ENCODE data around the gene NR4A1. TPM values are rescaled to one million over a fixed set of nuclear protein-coding genes. Genes with fewer than 3 reads are reported as not detected.

Gene NR4A1
- polyA plus RNA-seq, 1 of the 3 experiments (the other 2 are of a cell fraction) = 120 TPM

DNA sequence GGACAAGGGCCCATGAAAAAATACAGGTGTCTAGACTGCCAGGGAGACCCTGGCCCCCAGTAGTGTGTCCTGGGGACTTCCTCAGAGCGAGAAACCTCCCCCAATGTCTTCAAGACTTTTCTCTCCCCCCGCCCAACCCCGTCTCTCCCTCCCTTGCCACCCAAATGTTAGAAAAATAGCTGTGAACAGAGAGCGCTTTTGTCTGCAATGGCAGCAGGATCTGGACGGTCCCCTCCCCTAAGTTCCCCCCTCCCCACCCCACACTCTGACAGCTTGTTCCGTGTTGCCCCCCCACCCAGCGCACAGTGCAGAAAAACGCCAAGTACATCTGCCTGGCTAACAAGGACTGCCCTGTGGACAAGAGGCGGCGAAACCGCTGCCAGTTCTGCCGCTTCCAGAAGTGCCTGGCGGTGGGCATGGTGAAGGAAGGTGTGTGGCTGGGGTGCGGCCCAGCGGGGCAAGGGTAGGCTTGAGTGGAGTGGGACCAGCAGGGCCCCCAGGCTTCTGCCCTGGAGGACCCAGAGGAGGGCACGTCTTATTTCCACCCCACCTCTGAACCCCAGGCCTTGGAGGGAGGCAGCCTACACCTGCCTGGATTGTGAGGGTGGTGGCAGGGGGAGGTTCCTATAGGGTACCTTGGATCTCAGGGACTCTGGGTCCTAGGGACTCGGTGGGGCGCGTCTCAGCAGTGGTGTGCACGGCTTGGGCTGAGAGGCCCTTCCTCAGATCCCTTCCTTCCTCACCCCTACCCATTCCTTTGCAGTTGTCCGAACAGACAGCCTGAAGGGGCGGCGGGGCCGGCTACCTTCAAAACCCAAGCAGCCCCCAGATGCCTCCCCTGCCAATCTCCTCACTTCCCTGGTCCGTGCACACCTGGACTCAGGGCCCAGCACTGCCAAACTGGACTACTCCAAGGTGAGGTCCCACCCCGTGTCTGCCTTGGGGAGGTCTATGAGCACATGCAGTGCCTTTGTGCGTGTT, 4.8 kb downstream of the NR4A1 start:
- Histone ChIP-seq H3K4me3 (ENCODE audit: low read depth in 2 of 2, low read length in 1 of 2) (no peak overlapping the region), H2AFZ (ENCODE audit: low read depth) (no peak overlapping the region), H3K4me1 (ENCODE audit: control insufficient read depth in 1 of 2, insufficient read depth in 2 of 2, low read depth in 1 of 2, low read length in 1 of 2) (peaks cover 0 to 14% of the 10 kb centered on the region in 2 experiments; a peak in 1 of 4 replicates), H4K20me1 (ENCODE audit: insufficient read depth) (peaks cover 14% of the 10 kb centered on the region), H3K9ac (no peak overlapping the region), H3K27me3 (ENCODE audit: insufficient read depth) (no peaks in the 10 kb centered on the region), H3K9me2 (no peaks in the 10 kb centered on the region), H3K9me3 (no peaks in the 10 kb centered on the region), H3F3A (replicated peaks; ENCODE audit: insufficient read depth) (peaks cover 8% of the 10 kb centered on the region), H3K79me2 (ENCODE audit: insufficient read depth) (no peaks in the 10 kb centered on the region), H3K27ac (ENCODE audit: low read depth in 2 of 2, low read length in 1 of 2) (no peak overlapping the region), H3K36me3 (replicated peaks in 1 of 2; ENCODE audit: control insufficient read depth in 1 of 2, insufficient read depth in 2 of 2, low read length in 1 of 2) (peaks cover 0 to 4% of the 10 kb centered on the region in 2 experiments), H3K4me2 (no peak overlapping the region)
- TF ChIP-seq, protein P1, sequence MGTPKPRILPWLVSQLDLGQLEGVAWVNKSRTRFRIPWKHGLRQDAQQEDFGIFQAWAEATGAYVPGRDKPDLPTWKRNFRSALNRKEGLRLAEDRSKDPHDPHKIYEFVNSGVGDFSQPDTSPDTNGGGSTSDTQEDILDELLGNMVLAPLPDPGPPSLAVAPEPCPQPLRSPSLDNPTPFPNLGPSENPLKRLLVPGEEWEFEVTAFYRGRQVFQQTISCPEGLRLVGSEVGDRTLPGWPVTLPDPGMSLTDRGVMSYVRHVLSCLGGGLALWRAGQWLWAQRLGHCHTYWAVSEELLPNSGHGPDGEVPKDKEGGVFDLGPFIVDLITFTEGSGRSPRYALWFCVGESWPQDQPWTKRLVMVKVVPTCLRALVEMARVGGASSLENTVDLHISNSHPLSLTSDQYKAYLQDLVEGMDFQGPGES (IDR thresholded peaks at IDR 0.05; ENCODE audit: low read depth, low read length) = no peak
- TF ChIP-seq EZH2phosphoT487 (IDR thresholded peaks at IDR 0.05; ENCODE audit: borderline replicate concordance, low read depth) (no peak), CHD2 (IDR thresholded peaks at IDR 0.05; ENCODE audit: low read length, partially characterized antibody) (no peak), FOXJ3 (CRISPR knock-in tag; IDR thresholded peaks at IDR 0.05) (no peak), MXI1 (IDR thresholded peaks at IDR 0.05; ENCODE audit: low read depth, low read length) (no peak), TAF1 (IDR thresholded peaks at IDR 0.05; ENCODE audit: borderline replicate concordance, low read depth, low read length) (no peak), YY1 (IDR thresholded peaks at IDR 0.05; ENCODE audit: low read depth) (no peak), EP300 (IDR thresholded peaks at IDR 0.05; ENCODE audit: borderline replicate concordance in 1 of 2, low read depth in 1 of 2, low read length in 1 of 2) (no peak), TCF12 (IDR thresholded peaks at IDR 0.05) (no peak), RXRA (IDR thresholded peaks at IDR 0.05; ENCODE audit: borderline replicate concordance, low read depth) (no peak), RCOR1 (IDR thresholded peaks at IDR 0.05; ENCODE audit: low read length) (no peak), RFX5 (IDR thresholded peaks at IDR 0.05; ENCODE audit: low read length) (no peak), ELF1 (IDR thresholded peaks at IDR 0.05) (no peak)
- TF ChIP-seq, protein P2, sequence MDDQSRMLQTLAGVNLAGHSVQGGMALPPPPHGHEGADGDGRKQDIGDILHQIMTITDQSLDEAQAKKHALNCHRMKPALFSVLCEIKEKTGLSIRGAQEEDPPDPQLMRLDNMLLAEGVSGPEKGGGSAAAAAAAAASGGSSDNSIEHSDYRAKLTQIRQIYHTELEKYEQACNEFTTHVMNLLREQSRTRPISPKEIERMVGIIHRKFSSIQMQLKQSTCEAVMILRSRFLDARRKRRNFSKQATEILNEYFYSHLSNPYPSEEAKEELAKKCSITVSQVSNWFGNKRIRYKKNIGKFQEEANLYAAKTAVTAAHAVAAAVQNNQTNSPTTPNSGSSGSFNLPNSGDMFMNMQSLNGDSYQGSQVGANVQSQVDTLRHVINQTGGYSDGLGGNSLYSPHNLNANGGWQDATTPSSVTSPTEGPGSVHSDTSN (IDR thresholded peaks at IDR 0.05) = no peak
- TF ChIP-seq, protein P3, sequence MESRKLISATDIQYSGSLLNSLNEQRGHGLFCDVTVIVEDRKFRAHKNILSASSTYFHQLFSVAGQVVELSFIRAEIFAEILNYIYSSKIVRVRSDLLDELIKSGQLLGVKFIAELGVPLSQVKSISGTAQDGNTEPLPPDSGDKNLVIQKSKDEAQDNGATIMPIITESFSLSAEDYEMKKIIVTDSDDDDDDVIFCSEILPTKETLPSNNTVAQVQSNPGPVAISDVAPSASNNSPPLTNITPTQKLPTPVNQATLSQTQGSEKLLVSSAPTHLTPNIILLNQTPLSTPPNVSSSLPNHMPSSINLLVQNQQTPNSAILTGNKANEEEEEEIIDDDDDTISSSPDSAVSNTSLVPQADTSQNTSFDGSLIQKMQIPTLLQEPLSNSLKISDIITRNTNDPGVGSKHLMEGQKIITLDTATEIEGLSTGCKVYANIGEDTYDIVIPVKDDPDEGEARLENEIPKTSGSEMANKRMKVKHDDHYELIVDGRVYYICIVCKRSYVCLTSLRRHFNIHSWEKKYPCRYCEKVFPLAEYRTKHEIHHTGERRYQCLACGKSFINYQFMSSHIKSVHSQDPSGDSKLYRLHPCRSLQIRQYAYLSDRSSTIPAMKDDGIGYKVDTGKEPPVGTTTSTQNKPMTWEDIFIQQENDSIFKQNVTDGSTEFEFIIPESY (IDR thresholded peaks at IDR 0.05; ENCODE audit: borderline replicate concordance, low read depth) = no peak
- TF ChIP-seq, protein P4, sequence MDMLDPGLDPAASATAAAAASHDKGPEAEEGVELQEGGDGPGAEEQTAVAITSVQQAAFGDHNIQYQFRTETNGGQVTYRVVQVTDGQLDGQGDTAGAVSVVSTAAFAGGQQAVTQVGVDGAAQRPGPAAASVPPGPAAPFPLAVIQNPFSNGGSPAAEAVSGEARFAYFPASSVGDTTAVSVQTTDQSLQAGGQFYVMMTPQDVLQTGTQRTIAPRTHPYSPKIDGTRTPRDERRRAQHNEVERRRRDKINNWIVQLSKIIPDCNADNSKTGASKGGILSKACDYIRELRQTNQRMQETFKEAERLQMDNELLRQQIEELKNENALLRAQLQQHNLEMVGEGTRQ (IDR thresholded peaks at IDR 0.05; ENCODE audit: borderline replicate concordance, low read depth, low read length) = no peak
- DNase-seq = no peak
- ChIA-PET POLR2A (no interaction called here), CTCF (interaction anchor here (0.9 to 15.6 kb wide), 3 partner anchors 12 to 29 kb away, joined by 5 to 279 read pairs (median 5); partner anchors contain the start of gene ATG101)
- WGBS (ENCODE audit: low lambda C conversion rate) = 88% methylated on average over 20 of the region's 27 CpGs

Measured in SK-N-SH (cell line).